NCI-H1092 treated with DMSO at 0.1 percent for 48 hours (cell line): ENCODE data around the gene CMIP.
A peak's percentile ranks its signal among the peaks of the same experiment; 100 is the strongest.

ENCODE experiments used
- DNase-seq: peaks from one replicate; lab custom pipeline; 2025; lab: John Stamatoyannopoulos, UW

Gene CMIP

DNA sequence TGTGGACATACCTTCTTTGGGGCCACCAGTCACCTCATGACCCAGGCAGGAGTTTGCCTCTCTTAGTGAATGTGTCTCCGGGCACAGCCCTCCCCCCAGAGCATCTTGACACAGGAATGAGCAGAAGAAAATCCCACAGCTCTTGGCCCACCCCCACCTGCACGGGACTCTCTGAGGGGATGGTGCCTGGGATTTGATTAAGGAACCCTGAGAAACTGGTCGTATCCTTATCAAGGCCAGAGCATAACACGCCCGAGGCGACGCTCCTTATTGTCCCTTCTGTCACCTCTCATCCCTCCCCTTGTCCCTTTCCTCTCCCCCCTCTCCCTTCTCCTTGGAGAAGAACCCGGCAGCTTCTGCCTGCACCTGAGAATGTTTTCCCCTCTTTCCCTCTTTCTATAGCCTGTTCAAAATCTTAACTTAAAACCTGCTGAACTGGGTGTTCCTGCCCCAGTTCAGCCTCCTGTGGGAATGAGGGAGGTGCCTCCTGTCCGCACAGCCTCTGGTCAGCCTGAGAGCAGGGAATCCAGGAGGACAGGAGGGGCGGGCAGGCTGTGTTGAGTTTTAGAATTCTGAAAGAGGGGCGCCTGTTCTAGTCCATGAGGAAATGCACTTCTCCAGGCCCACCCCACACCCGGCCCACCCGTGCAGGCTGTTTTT lies 193.8 kb downstream of the CMIP start:
- DNase-seq, result no peak

DNA sequence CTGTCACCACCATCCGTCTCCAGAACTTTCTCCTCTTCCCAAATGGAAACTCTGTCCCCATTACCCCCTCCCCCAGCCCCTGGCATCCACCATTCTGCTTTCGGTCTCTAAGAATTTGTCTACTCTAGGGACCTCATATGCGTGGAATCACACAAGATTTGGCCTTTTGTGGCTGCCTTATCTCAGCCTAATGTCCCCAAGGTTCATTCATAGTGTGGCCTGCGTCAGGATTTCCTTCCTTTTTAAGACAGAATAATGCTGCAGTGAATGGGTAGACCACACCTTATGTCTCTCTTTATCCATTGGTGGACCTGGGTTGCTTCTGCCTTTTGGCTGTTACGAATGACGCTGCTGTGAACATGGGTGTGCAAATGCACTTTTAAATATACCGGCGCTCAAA lies 194.7 kb downstream of the CMIP start:
- no peak for DNase-seq

DNA sequence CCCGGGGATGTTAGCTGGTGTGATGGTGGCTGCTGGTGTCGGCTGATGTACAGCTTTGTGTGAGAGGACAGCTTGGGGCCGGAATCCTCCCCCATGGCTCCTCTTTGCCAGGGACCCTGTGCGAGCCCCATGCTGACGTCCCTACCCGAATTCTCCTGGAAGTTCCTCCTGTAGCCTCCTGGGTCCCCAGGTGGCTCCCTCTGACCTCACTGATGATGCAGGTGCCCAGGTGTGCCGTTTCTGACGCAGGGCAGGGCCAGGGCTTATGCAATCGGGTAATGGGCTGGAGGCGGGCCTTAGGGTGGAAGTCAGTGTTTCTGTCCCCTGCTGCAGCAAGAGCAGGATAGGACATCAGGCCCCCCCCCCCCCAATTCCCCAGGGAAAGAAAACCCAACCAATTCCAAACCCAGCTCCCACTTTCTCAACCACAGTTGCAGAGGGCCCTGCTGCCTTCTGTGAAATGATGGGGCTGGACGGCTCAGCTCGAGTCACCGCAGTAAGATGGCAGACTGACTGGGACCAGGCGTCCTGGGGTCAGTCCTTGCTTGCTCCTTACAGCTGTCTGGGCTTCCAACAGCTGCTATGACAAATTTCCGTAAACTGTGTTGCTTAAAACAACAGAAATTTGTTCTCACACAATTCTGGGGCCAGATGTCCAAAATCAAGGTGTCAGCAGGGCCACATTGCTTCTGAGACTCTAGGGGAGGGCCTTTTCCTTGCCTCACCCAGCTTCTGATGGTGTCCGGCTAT lies 195.5 kb downstream of the CMIP start:
- DNase-seq, result no peak

DNA sequence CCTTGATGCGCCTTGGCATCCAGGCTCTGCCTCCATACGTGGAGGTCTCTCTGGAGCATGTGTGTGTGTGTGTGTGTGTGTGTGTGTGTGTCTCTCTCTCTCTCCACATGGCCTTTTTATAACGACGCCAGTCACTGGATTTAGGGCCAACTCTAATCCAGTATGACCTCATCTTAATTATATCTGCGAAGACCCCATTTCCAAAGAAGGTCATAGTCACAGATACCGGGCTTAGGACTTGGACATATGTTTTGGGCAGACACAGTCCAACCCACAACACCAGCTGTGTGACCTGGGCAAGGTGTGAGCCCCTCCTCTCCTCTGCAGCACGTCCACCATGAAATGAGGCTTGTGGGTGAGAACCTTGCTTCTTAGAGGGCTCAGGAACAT lies 196.1 kb downstream of the CMIP start:
- DNase-seq, result no peak

DNA sequence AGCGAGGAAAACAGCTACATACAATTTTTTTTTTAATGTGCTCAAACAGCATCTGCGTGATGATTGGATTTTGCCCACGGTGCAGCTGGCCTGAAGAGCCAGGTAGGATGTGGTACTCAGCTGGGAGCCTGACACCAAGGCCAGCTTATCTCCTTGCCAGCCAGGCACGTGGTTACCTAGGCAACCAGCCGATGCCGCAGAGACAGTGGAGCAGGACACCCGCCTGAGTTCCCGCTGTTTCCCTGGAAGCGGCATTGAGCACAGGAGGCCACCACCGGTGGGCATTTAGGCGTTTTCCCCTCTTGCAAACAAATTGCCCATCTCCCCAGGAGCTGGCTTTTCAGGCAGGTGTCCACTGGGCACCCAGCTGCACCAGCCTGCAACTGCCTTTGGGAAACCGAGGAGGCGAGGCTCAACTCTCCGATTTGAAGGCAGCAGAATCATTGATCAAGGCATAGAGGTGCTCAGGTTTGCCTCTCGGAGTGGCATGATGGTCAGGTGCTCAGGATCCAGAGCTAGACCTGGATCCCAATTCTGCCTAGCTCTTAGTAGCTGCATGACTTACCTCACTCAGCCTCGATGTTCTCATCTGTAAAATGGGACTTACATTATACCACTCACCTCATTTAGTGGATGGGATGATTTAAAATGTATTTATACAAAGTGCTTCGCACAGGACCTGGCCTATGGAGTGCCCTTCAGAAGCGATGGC lies 196.9 kb downstream of the CMIP start:
- peak; percentile 93 for DNase-seq

DNA sequence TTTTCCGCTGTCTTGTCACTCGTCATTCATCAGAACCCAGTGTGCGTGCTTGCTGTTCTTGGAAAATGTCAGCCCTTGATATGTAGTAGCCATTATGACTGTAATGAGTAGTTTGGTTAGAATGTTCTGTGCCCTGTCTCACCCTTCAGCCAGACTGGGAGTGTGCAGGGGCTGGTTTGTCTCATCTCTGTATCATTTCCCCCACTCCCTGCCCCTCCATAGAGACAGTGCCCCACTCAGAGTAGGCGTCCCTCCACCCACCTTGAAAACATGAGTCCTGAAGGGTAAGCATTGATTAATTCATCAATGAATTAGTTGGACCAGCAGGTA lies 197.5 kb downstream of the CMIP start:
- DNase-seq, result no peak

DNA sequence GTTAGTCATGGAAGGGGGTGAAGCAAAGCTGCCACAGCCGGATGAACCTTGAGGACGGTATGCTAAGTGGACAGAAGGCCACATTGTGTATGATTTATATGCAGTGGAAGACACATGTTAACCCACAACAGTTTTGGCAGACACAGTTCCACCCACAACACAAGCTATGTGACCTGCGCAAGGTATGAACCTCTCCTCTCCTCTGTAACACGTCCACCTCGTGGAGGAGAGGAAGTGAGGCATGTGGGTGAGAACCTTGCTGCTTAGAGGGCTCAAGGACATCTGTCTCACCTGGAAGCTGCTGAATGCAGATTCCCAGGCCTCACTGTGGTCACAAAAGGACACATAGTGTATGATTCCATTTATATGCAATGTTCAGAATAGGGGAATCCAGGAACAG lies 198.3 kb downstream of the CMIP start:
- DNase-seq, result no peak

DNA sequence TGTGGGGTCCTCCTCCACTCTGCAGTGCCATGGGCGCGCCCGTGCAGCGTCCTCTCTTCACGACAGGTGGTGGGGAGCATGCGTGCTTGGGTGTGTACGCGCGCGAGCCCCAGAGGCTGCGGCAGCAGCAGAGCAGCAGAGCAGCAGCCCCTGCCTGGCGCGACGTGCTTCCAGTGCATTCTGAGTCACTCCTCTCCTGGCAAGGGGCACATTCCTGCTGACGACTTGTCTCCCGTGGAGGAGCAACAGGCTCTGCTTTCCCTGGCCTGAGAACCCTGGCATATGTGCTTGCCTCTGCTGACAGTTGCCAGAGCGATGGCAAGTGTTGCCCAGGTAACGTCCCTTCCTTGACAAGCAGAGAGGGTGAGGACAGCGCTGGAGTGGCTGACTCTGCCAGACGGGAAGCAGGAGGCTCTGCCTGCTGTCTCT lies 200.7 kb downstream of the CMIP start:
- DNase-seq, result peak; percentile 94

DNA sequence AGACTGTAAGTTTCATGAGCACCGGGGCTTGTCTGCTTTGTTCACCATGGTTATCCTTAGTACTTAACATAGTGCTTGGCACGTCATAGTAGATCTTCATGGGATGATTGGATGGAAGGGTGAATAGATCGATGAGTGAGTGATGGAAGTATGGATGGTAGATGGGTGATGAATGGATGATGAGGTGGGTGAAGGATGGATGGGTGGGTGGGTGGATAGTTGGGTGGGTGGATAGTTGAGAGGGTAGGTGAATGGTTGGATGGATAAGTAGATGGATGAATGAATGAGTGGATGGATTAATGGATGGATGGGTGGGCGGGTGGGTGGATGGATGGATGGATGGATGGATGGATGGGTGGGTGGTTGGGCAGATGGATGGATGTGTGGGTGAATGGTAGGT lies 201.3 kb downstream of the CMIP start:
- no peak for DNase-seq

DNA sequence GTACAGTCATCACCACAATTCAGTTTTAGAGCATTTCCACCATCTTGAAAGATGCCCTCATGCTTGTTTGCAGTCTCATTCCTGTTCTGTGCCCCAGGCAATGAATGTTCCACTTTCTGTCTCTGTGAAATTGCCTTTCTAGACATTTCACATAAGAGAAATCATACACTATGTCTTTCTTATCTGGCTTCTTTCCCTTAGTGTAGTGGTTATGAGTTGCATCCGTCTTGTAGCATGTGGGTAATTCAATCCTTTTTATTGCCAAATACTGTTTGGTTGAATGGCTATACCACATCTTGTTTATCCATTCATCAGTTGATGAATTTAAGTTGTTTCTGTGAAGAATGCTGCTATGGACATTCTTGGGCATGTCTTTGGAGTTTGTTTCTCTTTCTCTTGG lies 202.0 kb downstream of the CMIP start:
- no peak for DNase-seq

DNA sequence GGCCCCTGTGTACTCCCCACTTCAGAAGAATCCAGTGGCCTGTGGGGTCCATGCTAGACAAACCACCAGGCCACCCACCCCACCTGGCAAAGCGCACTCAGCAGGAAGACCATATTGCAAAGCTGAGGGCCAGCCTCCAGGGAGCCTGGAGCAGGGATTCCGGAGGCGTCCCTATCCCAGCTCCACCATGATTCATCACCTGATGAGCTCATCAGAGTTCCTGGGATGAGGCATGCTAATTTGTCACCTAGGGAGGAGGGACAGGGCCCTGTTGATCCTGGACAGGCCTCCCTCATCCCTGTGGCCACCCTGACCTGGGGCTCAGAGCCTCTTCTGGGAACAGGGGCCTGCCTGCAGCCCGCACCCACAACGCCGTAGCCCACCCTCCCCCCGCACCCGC lies 202.9 kb downstream of the CMIP start:
- DNase-seq, result no peak

DNA sequence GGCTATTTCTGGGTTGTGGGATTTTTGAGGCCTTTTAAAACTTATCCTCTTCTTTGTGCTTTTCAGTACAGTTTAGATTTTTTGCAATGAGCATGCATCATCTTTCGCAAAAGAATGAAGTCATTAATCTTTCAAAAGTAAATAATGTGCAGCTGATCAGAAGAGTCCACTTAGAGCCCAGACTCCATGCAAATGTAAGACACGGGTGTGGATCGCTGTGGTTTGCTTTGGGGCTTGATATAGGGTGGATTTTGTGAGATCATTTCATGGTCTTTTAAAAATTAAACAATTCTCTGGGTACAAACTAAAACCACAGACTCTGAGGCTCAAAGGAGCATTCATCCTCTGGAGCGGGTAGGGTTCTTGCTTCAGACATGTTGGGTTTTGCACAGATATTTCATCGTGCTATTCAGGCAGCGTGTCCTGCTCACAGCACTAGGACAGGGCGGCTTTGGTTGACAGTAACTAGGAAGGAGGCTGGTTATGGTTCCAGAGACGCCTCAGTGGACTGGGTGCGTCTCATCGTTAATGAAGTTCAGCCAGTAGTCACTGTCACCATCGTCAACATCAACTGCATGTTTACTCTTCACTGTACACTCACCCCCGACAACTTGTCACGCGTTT lies 205.1 kb downstream of the CMIP start:
- no peak for DNase-seq

DNA sequence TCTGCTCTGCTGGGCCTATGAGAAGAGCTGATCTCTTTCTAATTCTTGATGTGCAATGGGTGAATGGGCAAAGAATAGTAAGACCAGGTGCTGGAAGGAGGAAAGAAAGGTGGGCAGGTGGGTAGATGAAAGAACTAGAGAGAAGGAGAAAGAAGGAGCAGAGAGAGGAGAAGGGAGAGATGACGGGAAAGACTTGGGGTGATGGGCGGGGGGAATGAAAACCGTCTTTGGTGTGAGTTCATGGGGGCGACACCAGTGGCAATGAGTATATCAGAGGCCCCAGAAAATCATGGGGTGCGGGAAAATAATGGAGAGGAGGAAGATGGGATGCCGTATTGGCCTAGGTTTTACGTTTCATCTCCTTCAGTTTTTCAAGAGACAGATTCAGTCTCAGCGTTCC lies 205.7 kb downstream of the CMIP start:
- no peak for DNase-seq

DNA sequence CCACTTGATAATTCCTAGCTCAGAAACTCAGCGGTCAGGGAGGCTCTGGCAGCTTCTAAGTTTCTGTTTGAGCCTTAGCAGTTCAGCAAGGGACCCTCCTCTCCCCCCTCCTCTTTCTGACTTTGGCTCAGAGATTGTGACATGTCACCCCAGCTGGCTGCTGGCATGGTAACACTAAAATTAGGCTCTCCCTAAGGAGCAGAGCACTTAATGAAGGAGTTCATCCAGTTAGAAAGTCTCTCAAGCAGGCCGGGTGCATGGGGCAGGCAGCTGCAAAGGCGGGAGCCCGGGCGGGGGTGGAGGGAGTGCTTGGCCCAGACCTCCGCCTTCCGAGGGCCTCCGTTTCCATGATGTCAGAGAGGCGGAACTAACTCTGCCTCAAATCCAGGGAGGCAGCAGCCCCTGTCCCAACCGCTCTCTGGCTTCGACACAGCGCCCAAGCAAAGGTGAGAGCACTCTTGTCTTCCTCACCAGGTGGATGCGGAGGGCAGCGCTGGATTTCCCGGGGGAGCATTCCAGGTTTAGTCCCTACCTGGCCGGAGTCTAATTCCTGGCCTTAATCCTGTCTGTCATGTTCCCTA lies 206.5 kb downstream of the CMIP start:
- peak; percentile 40 for DNase-seq

DNA sequence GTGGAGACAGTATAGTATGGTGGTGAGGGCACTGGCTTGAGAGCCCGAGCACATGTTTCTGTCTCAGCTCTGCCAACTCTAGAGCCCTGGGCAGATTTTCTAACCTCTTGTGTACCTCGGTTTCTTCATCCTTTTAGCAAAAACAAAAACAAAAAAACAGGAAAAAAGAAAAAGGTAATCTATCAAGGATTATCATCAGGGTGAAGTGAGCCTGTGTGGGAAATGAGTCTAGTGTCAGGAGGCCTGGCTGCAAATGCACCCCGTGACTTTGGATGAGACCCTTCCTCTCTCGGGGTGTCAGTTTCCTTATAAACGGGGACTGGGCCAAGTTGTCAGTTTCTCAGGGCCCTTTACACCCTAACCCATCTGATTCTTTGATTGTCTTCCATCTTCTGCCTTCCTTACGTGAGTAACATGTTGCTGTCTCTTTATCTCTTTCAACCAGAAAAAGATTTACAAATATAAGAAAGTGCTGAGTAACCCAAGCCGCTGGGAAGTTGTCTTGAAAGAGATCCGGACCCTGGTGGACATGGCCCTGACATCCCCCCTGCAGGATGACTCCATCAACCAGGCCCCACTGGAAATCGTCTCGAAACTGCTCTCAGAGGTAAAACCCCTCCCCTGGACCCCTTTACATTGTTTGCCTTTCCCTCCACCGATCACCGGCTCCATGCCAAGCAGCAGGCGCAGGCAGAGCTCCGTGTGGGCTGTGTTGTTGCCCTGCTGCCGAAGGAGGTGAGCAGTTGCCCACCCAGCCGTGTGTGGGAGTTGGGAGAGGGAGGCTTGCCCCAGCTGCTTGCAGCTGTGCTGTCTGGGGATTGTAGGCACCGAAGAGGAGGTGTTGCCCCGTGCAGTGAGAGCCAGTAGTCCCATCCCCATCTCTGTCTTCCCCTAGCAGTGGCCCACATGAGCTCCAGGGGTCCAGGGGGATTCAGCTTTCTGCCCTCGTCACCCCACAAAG lies 207.4 kb downstream of the CMIP start:
- DNase-seq, result peak; percentile 90

DNA sequence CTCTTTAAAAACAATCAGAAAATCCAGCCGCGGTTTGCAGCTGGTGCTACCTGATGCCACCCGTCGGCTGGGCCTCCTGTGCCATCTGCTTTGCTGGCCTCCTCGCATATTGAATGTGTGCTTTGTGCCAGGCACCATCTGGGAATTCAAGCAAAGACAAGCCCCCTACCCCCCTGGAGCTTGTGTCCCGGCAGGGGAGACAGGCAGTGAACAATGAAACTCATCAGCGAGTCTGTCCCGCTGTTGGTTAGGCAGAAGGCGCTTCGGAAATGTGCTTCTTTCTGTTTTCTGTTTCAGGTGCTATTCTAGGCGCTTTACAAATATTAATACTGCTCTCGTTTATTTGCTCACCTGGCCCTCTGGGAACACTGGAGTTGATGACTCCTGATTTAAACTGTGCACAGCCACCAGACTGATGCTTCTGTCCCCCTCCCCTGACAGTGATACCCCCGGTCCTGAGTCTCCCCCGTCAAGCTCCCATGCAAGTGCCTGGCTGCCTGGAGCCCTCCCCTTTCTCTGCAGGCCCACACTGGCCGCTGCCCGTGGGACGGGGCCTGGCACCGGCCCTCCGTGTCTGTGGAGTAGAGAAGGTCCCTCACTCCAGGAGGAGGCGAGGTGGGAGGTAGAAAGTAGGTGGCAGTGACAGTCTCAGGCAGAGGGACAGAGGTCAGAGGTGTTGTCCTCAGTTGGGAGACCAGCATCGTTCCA lies 208.3 kb downstream of the CMIP start:
- DNase-seq, result peak; percentile 96

DNA sequence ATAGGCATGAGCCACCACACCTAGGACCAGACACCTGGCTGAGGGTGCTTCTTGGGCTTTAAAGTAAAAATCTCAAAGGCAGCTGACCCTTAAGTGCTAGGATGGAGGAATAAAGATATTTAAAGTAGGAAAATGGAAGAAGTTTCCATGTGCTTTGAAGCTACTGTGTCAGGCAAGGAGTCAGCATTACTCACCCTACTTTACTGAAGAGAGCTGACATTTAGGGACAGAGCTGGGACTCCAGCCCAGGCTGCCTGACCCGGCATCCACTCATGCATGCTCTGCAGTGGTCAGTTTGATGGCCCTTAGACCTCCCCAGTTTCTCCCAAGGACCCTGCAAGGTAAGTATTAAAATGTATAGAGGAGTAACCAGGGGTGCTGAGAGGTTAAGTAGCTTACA lies 209.7 kb downstream of the CMIP start:
- no peak for DNase-seq

DNA sequence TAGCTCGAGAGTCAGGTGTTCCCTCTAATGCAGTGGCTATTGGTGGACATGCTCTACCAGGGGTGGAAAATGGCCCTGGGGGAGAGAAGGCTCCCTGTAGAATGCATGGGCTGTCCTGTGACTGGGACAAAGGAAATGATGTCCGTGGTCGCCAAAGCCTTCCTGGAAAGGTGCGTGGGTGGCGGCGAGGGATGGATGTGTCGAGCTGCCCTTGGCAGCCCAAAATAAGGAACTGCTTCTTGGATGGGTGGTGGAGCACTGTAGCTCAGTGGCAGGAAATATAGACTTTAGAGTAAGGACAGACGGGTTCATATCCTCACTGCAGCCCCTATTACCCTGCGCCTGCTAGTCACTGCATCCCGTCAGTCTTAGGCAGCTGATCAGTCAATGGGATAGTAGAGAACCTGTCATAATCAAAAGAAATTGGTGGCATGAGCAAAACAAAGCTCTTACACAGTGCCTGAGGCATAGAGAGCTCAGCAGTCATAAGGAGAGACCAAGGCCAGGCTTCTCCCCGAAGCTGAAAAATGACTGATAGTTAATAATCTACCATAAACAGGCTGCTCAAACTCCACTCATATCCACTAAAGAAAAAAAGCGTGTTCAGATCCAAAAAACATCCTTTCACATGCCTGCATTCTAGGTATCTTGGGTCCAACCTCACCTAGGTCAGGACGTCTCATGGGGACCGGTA lies 211.0 kb downstream of the CMIP start:
- no peak for DNase-seq

DNA sequence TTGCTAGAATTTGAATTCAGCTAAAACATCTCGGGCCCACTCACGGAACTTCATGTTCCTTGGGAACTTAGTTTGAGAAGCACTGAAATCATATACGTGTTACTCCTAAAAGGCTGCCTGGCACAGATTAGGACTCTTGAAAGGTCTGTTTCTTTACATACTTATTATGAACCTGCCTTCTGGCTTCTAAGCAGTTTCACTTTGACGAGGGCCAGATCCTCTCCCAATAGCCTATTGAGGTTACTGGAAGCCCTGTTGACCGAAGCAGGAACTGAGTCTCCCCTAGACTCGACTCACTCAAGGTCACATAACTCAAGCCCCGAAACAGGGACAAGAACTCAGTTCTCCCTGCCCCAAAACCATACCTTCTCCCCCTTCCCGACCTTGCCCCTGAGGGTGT lies 212.6 kb downstream of the CMIP start:
- DNase-seq, result no peak

DNA sequence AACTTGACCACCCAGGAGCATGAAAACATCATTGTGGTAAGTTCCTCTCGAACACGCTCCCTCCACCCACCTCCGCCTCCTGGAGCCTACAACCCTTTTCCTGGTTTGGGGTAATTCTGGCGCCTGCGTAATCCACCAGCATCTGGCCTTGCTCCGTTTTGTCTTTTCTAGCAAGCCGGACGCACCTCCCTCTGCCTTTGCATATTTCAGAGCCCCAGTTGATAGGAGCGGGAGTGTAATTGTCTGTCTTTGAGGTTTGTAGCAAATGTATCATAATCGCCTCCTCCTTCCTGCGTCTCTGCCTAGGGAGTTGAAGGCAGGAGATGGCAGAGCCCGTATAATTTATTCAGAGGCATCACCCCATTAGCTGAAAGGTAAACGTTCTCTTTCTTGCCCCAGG lies 213.2 kb downstream of the CMIP start:
- no peak for DNase-seq
